Renal cortex interstitium (tissue), 11 donors: ENCODE measurements around the gene TRUB2. TPM values are rescaled to one million over a fixed set of nuclear protein-coding genes. Genes with fewer than 3 reads are reported as not detected.
"Not testable (repeated sequence)": the region's sequence is repeated elsewhere in the genome, so short reads cannot be mapped to it uniquely, and the experiment has no call there.

ENCODE experiments used
- DNase-seq, 11 donors: peaks; one replicate each; pipeline ENCODE4 v3.0.0-alpha.2; 2013; ENCODE audit warnings: low read depth in 9 of 11, low spot score in 4 of 11; ENCODE audit errors: extremely low read depth in 1 of 11
- polyA plus RNA-seq, 3 donors: library from polyadenylated mRNA; unstranded; fragments of 120-200 nt; gene quantifications; one replicate each; pipeline ENCODE4 v1.2.1, GENCODE V29; 2013; ENCODE audit not compliant: insufficient read length in 3 of 3

TRUB2 gene
- polyA plus RNA-seq, 3 donors = 40.0 to 42.5 (median 42.0) TPM

DNA sequence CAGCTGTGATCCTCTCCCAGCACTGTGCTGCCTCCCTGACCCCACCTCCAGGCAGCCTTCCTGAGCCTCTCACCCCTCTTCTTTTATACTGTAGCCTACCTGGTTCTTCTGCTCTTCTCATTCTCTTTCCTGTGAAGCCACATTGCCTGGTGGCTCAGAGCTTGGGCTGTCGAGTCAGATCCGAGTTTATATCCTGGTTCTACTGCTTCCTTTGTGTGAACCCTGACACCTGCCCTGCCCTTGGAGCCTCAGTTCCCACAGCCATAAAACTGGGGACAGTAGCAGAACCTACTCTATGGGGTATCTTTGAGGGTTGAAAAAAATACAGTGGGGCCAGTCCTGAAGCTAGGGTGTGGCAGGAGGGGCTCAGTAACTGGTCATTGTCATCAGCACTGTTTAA is 26.9 kb upstream of the TRUB2 start:
- DNase-seq = no peak

DNA sequence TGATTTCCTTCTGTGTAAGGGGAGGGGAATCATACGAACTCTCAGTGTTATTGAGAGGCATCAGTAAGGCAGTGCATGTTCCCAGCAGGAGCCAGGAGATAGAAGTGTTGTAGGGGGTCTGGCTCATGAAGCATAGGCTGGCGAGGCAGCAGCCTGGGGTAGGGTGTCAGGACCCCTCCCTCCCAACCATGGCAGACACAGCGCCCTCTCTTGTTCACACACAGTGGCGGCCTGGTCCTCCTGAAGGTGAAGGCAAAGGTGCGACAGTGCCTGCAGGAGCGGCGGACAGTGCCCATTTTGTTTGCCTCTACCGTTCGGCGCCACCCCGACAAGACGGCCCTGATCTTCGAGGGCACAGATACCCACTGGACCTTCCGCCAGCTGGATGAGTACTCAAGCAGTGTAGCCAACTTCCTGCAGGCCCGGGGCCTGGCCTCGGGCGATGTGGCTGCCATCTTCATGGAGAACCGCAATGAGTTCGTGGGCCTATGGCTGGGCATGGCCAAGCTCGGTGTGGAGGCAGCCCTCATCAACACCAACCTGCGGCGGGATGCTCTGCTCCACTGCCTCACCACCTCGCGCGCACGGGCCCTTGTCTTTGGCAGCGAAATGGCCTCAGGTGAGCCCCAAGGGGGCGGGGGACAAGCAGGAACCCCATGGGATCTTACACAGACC is 22.8 kb upstream of the TRUB2 start:
- DNase-seq = no peak

- no peak for DNase-seq
Observed at GRCh38 chr9:128343855-128344254, 21.6 kb upstream of the TRUB2 start.

DNA sequence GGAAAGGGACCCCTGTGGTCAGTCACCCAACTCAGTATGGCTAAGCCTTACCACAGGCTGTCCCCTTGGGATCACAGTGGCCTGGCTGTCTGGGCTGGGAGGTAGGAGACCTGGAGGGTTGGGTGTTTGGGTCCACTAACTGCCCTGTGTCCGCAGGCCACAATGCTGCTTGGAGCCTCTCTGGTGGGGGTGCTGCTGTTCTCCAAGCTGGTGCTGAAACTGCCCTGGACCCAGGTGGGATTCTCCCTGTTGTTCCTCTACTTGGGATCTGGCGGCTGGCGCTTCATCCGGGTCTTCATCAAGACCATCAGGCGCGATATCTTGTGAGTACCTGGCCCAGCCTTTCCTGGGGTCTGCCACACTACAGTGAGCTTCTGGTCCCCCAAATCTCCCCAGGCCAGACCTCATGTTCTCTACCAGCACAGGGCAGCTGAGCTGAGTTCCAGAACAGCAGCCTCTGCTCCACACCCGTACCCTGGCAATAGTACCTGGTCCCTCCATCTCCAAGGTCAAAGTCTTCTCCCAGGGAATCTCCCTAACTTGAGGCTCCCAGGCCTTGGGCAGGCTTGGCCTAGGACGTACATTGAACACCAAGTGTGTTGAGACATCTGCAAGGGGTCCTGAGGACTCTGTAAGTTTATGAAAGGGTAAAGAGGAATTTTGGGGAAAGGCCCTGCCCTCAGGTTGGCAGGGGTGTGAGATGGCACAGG is 20.9 kb upstream of the TRUB2 start:
- DNase-seq = no peak

DNA sequence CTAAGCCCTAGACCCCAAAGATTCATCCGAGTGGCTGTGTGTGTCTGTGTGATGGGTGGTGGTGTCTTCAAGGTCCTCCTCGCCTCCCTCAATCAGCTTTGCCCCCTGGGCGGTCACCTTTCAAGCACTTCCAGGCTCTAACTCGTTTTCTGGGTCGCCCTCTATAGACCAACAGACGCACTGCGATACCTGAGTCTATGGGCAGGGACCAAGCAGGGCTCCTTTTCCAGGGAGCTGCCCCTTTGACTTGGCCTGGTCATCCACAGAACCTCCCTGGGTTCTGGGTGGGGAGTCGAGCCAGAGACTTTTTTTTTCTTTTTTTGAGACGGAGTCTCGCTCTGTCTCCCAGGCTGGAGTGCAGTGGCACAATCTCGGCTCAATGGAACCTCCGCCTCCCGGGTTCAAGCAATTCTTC is 19.2 kb upstream of the TRUB2 start:
- DNase-seq = peak in 2 of 11 donors; percentile 30 to 50

DNA sequence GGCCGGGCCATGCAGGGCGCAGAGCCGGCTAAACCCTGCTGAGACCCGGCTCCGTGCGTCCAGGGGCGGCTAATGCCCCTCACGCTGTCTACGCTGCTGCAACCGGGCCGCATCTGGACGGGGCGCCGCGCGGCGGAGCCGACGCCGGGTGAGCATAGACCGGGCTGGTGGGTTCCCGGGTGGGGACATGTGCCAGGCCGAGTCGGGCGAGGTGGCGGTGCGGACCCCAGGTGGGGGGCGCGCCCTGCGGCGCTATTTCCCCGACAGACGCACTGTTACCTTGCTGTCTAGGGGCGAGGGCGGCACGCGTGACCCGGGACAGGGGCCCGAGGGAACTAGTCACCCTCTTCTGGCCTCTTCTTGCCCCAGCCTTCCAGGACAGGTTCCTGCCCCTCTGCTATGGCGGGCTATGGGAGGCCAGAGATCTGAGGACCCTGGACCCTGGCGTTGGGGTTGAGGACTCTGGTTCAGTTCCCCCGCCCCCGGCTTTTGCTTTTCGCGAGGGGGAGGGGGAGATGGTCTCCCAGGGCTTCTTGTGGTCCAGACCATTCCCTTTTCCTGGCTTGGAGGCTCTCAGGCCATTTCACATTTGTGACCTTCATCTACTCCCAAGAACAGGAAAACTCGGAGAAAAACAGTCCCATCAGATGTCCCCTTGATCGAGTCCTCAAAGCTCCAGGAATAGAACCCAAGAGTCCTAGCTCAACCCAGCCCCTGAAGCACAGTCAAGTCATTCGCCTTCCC is 18.6 kb upstream of the TRUB2 start:
- DNase-seq = no peak

DNA sequence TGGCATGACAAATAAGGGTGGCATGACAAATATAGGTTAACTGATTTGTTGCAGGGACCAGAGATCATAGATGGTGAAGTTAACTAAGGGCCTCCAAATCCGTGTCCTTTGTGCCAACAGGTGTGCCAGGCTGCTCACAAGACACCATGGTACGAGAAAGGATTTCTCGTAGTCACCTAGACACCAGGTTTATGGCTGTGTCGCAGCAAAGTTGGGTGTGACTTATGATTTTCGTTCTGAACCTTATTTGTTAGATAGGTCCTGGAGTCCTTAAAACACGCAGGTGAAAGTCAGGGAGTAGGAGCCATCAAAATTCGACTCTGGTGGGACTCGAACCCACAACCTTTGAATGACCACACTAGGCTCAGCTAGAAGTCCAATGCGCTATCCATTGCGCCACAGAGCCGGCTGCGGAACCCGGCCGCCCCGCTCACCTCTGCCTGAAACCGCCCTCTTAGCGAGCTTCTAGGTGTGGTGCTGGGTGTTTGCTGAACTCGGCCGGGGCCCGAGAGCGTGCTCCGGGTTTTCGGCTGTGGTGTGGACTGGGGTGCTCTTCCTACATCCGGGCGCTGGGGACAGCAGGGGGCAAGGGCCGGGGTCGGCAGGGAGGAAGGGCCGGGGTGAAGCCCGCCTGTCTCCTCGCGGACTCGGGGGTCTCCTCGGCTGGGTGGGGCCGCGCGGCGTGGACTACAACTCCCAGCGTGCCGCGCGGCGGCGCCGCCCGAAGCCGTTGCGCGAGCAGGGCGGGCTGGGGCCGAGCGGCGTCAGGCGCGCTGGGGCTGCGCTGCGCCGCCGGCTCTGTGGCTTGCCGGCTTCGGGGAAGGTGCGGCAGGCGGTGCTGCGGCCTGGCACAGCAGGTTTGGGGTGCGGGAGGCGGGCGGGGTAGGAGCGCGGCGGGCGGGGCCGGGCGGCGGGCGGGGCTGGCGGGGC is 17.8 kb upstream of the TRUB2 start, which contains the start of gene SLC27A4:
SLC27A4 (plus strand) TSS at position 767 of the 930 bp plus-strand sequence. CDS start 2,606 bp downstream, outside the sequence.
- DNase-seq = peak in 8 of 11 donors; percentile 39 to 71 (median 61)

DNA sequence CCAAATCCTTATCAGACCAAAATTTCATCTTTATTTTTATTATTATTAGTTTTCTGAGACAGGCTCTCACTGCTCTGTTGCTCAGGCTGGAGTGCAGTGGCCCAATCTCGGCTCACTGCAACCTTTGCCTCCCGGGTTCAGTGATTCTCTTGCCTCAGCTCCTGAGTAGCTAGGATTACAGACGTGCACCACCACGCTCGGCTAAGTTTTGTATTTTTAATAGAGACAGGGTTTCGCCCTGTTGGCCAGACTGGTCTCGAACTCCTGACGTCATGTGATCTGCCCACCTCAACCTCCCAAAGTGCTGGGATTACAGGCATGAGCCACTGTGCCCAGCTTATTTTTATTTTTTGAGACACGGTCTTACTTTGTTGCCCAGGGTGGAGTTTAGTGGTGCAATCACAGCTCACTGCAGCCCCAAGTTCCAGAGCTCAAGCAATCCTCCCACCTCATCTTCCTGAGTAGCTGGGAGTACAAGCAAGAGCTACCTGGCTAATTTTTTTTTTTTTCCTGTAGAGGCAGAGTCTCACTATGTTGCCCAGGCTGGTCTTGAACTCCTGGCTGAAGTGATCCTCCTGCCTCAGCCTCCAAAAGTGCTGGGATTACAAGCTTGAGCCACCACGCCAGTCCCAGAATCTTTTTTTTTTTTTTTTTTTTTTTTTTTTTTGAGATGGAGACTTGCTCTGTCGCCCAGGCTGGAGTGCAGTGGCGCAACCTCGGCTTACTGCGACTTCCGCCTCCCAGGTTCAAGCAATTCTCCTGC is 16.8 kb upstream of the TRUB2 start:
- not testable (repeated sequence) for DNase-seq

DNA sequence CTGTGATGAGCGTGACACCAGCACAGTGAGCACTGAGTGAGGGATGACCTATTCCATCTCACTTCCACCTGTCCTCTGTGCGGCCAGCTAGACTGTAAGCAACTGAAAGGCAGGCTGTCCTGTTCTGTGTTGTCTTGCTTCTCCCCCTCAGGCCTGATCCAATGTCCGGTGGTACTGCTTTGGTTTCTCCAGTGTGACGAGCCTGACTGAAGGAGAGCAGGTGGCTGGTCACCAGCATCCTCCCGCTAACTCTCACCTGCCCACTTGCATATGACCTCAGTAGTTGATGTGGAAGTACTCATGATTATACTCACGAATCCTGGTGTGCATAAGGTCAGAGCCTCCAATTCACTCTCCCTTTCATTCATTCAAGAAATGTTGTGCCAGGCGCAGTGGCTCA is 15.7 kb upstream of the TRUB2 start:
- no peak for DNase-seq

DNA sequence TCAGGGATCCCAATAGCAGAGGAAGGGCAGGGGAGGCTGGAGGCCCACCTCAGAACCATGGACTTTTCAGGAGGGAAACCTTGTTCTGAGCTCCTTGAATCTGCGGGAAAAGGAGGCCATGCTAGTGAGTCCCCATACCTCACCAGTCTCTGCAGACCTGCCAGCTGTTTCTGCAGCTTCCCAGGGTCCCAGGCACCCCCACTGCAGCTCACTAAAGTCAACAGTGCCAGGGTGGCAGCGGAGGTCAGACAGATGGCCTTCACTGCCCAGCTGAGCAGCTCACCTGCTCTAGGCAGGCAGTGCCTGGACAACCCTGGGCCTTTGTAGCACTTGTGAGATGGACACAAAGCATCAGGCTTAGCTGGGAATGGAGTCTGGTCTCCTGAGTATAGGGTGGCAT is 13.7 kb upstream of the TRUB2 start:
- DNase-seq = no peak

- DNase-seq = no peak
Observed at GRCh38 chr9:128335161-128335560, 12.9 kb upstream of the TRUB2 start.

DNA sequence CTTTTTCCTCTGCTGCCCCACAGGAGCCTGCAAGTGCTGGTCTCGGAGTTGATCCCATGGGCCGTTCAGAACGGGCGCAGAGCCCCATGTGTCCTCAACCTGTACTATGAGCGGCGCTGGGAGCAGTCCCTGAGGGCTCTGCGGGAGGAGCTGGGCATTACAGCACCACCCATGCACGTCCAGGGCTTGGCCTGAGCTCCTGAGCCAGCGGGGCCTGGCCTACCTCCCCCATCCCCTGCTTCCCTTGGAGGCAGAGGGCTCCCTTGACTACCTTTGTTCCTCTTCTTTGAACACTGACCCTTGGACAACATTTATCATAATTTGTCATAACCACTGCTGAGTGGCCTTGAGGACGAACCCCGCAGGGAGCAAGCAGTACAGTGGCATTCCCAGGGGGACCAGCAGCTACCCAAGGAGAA is 11.2 kb upstream of the TRUB2 start:
- DNase-seq = no peak

GRCh38 chr9:128325629-128326028 is 3.4 kb upstream of the TRUB2 start:
- no peak for DNase-seq

DNA sequence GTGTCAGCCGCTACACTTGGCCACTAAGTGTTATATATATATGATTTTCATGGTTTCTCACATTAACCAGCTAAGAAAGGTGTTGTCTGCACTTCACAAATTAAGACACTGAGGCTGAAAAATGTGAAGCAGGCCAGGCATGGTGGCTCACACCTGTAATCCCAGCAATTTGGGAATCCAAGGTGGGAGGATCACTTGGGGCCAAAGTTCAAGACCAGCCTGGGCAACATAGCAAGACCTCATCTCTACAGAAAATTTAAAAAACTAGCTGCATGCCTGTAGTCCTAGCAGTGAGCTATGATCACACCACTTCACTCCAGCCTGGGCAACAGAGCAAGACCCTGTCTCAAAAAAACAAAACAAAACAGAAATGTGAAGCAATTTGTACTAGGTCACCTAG is 2.2 kb upstream of the TRUB2 start:
- DNase-seq = no peak

DNA sequence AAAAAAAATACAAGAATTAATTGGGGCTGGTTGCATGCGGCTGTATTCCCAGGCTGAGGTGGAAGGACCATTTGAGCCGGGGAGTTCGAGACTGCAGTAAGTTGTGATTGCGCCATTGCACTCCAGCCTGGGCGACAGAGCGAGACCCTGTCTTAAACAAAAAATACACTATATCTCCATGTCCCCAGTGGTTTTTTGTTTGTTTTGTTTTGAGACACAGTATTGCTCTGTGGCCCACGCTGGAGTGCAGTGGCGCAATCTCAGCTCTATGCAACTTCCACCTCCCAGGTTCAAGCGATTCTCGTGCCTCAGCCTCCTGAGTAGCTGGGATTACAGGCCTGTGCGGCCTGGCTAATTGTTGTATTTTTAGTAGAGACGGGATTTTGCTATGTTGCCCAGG is 1.5 kb upstream of the TRUB2 start:
- DNase-seq = no peak

DNA sequence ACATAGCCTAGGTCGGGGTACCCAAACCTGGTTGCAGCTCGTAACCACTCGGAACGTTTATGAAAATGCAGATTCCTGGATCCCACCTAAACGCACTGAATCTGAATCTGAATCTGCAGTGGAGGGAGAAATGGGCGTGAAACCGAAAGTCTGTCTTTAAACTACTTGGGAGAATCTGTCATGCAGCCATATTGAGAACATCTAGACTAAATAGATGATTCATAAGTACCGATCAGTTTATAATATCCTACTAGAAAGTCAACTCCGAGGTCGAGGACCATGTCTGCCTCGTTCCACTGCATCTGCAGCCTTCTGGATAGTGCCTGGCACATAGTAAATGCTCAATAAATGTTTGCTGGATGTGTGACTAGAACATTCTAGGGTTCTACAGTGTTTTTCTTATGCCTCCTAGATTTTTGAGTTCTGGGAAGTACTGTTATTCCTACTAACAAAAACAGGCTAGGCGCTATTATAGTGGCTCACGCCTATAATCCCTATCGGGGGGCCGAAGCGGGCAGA is 1.0 kb upstream of the TRUB2 start:
- DNase-seq = no peak

DNA sequence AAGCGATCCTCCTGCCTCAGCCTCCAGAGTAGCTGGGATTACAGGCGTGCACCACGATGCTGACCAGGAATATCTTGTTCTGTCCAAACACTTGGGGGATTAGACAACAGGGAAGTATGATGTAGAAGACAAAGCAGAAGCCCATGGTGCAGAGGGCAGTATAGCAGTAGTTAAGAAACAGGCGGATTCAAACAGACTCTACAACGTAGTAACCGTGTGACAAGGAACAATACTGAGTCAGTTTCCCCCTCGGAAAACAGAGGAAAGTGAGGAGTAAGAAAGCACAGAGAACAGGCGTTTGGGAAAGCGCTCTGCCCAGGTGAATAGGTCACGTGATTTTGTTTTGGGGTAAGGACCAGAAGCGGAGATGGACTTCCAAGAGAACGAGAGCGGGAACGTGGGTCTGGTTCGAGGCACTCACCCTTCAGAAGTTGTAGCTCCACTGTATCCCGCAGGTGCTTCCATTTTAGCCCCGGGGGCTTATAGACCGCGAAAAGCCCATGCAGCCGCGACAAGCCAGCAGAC is 306 bp downstream of the TRUB2 start:
- DNase-seq = no peak

DNA sequence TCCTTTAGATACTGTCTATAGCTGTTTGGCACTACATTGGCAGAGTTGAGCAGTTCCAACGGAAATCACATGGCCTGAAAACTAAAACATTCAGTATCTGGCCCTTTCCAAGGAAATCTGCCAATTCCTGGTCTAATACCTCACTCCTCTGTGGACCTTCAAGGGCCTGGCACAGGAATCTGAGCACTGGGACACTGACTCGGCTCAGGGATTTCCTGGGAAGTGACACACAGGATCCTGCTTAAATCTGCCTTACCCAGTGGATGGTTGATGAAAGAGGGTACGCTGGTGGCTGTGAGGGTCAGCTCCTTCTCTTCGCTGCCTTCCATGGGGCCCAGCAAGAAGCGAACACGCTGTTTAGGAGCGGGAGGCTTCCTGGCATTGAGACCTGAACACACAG is 904 bp downstream of the TRUB2 start:
- no peak for DNase-seq
